H1 (cell line): Measurements from ENCODE around the gene RERG. TPM values are rescaled to one million over a fixed set of nuclear protein-coding genes. Genes with fewer than 3 reads are reported as not detected.

Experiments
- CTCF ChIA-PET: fragments of 300-600 bp; sonication (Branson Sonifier 250); formaldehyde crosslinking; loops from one replicate; lab custom pipeline; 2021; ENCODE audit not compliant: partially characterized antibody; lab: Charles Lee
- POLR2A ChIA-PET: fragments of 300-600 bp; sonication (Branson Sonifier 250); formaldehyde crosslinking; loops from one replicate; lab custom pipeline; 2021; ENCODE audit warnings: inconsistent platforms; ENCODE audit not compliant: partially characterized antibody; lab: Charles Lee
- DNase-seq, 2 experiments: peaks; one replicate each; pipeline versions ENCODE4 v3.0.0 to v3.0.0-alpha.2; 2010 to 2022; ENCODE audit warnings: low spot score in 2 of 2, low read depth in 1 of 2, mixed read lengths in 1 of 2
- FAIRE-seq: peaks from 2 replicates; lab custom pipeline; 2011; peaks lifted over from hg19 to GRCh38; lab: Jason Lieb, UNC
- H2AFZ ChIP-seq: 2 replicates; pipeline ENCODE4 v1.8.1; 2012; ENCODE audit warnings: low read length, inconsistent platforms
- H2AK5ac ChIP-seq: 2 replicates; pipeline ENCODE4 v1.6.1; 2013; ENCODE audit warnings: low read depth, low read length
- H2BK120ac ChIP-seq: replicated peaks from 2 replicates; pipeline ENCODE3; 2013; ENCODE audit warnings: low read depth, low read length, inconsistent platforms
- H2BK12ac ChIP-seq: 2 replicates; pipeline ENCODE4 v1.6.1; 2013; ENCODE audit warnings: low read depth, low read length
- H2BK15ac ChIP-seq: 2 replicates; pipeline ENCODE4 v1.6.1; 2013; ENCODE audit warnings: low read length
- H2BK20ac ChIP-seq: 2 replicates; pipeline ENCODE4 v1.6.1; 2013; ENCODE audit warnings: low read length
- H2BK5ac ChIP-seq: 2 replicates; pipeline ENCODE4 v1.6.1; 2013; ENCODE audit warnings: low read depth, low read length
- H3K14ac ChIP-seq: 2 replicates; pipeline ENCODE4 v1.6.1; 2013; ENCODE audit warnings: inconsistent platforms; ENCODE audit not compliant: insufficient read length
- H3K18ac ChIP-seq: 2 replicates; pipeline ENCODE4 v1.6.1; 2013; ENCODE audit warnings: low read length; ENCODE audit errors: extremely low read depth
- H3K23ac ChIP-seq: 2 replicates; pipeline ENCODE4 v1.6.1; 2013; ENCODE audit warnings: inconsistent platforms; ENCODE audit not compliant: insufficient read length
- H3K23me2 ChIP-seq: 2 replicates; pipeline ENCODE4 v1.6.1; 2013; ENCODE audit warnings: low read depth, low read length
- H3K27ac ChIP-seq: 2 replicates; pipeline ENCODE4 v1.6.1; 2011; ENCODE audit warnings: low read depth, low read length, inconsistent platforms
- H3K27me3 ChIP-seq, 4 experiments: replicated peaks in 1 of 4; 1 replicate in 1 of 4; 2 replicates in 3 of 4; pipeline versions ENCODE4 v1.6.1 to v1.8.1; 2011 to 2013; ENCODE audit warnings: low read length in 3 of 4, mild to moderate bottlenecking in 3 of 4, inconsistent platforms in 2 of 4, mixed read lengths in 2 of 4, moderate library complexity in 1 of 4; ENCODE audit not compliant: control insufficient read depth in 3 of 4, insufficient read depth in 3 of 4; ENCODE audit errors: extremely low read depth in 1 of 4
- H3K36me3 ChIP-seq, 4 experiments: 2 replicates each; pipeline versions ENCODE4 v1.6.1 to v1.8.1; 2011 to 2013; ENCODE audit warnings: mild to moderate bottlenecking in 4 of 4, low read length in 3 of 4, moderate library complexity in 2 of 4, control low read depth in 1 of 4, inconsistent platforms in 1 of 4; ENCODE audit not compliant: insufficient read depth in 4 of 4, control insufficient read depth in 2 of 4
- H3K4ac ChIP-seq: replicated peaks from 2 replicates; pipeline ENCODE3; 2013; ENCODE audit warnings: low read length, low read depth, mixed read lengths, inconsistent platforms; ENCODE audit not compliant: insufficient read length
- H3K4me1 ChIP-seq, 4 experiments: replicated peaks in 1 of 4; 1 replicate in 1 of 4; 2 replicates in 3 of 4; pipeline versions ENCODE4 v1.6.1 to v1.8.1; 2011 to 2013; ENCODE audit warnings: low read length in 3 of 4, inconsistent platforms in 2 of 4, mixed read lengths in 1 of 4; ENCODE audit not compliant: insufficient read depth in 4 of 4, control insufficient read depth in 3 of 4
- H3K4me2 ChIP-seq, 2 experiments: 2 replicates each; pipeline versions ENCODE4 v1.6.1 to v1.8.1; 2011 to 2013; ENCODE audit warnings: low read depth in 2 of 2, low read length in 2 of 2, control low read depth in 1 of 2, inconsistent platforms in 1 of 2, mild to moderate bottlenecking in 1 of 2; ENCODE audit not compliant: insufficient read depth in 1 of 2
- H3K4me3 ChIP-seq, 4 experiments: fragments of 200-600, 300-600 bp in 1 of 4; sonication (generic), shearing (Covaris generic), sonication (Bioruptor Twin) in 1 of 4; 2 replicates each; pipeline versions ENCODE4 v1.5.1 to v1.8.1; 2011 to 2016; ENCODE audit warnings: low read length in 4 of 4, low read depth in 3 of 4, control low read depth in 2 of 4, inconsistent platforms in 2 of 4, mild to moderate bottlenecking in 2 of 4, mixed read lengths in 1 of 4, moderate library complexity in 1 of 4; ENCODE audit not compliant: insufficient read depth in 2 of 4; ENCODE audit errors: extremely low read depth in 1 of 4
- H3K56ac ChIP-seq: replicated peaks from 2 replicates; pipeline ENCODE3; 2013; ENCODE audit warnings: low read depth, mild to moderate bottlenecking, mixed read lengths, low read length, inconsistent platforms; ENCODE audit not compliant: insufficient read length
- H3K79me1 ChIP-seq: 2 replicates; pipeline ENCODE4 v1.6.1; 2013; ENCODE audit warnings: low read depth, low read length, control low read depth
- H3K79me2 ChIP-seq, 2 experiments: 2 replicates each; pipeline versions ENCODE4 v1.6.1 to v1.8.1; 2012 to 2013; ENCODE audit warnings: low read length in 2 of 2, mild to moderate bottlenecking in 2 of 2, inconsistent platforms in 1 of 2; ENCODE audit not compliant: insufficient read depth in 2 of 2, control insufficient read depth in 1 of 2
- H3K9ac ChIP-seq, 4 experiments: replicated peaks in 1 of 4; 1 replicate in 1 of 4; 2 replicates in 3 of 4; pipeline versions ENCODE4 v1.6.1 to v1.8.1; 2011 to 2013; ENCODE audit warnings: low read depth in 3 of 4, low read length in 3 of 4, control low read depth in 2 of 4, mild to moderate bottlenecking in 2 of 4, moderate library complexity in 2 of 4, inconsistent platforms in 1 of 4; ENCODE audit errors: extremely low read depth in 1 of 4
- H3K9me3 ChIP-seq, 2 experiments: 2 replicates each; pipeline versions ENCODE4 v1.6.1 to v1.8.1; 2012 to 2013; ENCODE audit warnings: mild to moderate bottlenecking in 2 of 2, moderate library complexity in 2 of 2, control low read depth in 1 of 2, inconsistent platforms in 1 of 2, low read depth in 1 of 2, low read length in 1 of 2, mixed read lengths in 1 of 2; ENCODE audit not compliant: insufficient read depth in 2 of 2
- H4K20me1 ChIP-seq, 2 experiments: replicated peaks in 1 of 2; 2 replicates each; pipeline versions ENCODE3 to v1.8.1; 2011 to 2013; ENCODE audit warnings: inconsistent platforms in 2 of 2, low read length in 2 of 2, mild to moderate bottlenecking in 1 of 2; ENCODE audit not compliant: insufficient read depth in 2 of 2, control insufficient read depth in 1 of 2
- H4K5ac ChIP-seq: 2 replicates; pipeline ENCODE4 v1.6.1; 2013; ENCODE audit warnings: low read length, low read depth, mixed read lengths, inconsistent platforms; ENCODE audit not compliant: insufficient read length
- H4K8ac ChIP-seq: 2 replicates; pipeline ENCODE4 v1.8.0; 2013; ENCODE audit warnings: mild to moderate bottlenecking, moderate library complexity, low read length, inconsistent platforms; ENCODE audit not compliant: insufficient read depth; ENCODE audit errors: extremely low read depth
- H4K91ac ChIP-seq: replicated peaks from 2 replicates; pipeline ENCODE3; 2013; ENCODE audit warnings: low read length, mixed read lengths, inconsistent platforms; ENCODE audit not compliant: insufficient read length
- ASH2L ChIP-seq: fragments of 200-600, 300-600 bp; sonication (generic); IDR thresholded peaks from one replicate; pipeline ENCODE4 v1.7.1; 2017; ENCODE audit warnings: low read length
- CBX5 ChIP-seq: fragments of 300-800, 300-1000 bp; sonication (generic); IDR thresholded peaks from 2 replicates; pipeline ENCODE4 v1.7.1; 2016; ENCODE audit warnings: antibody characterized with exemption, low read length, low read depth
- CHD2 ChIP-seq: IDR thresholded peaks from 2 replicates; pipeline ENCODE4 v1.6.1; 2012; ENCODE audit warnings: low read length, improper control_type of control experiment
- CREB1 ChIP-seq: IDR thresholded peaks from 2 replicates; pipeline ENCODE4 v1.6.1; 2012; ENCODE audit warnings: inconsistent platforms
- EGR1 ChIP-seq: IDR thresholded peaks from 2 replicates; pipeline ENCODE4 v1.6.1; 2011; ENCODE audit warnings: low read depth, low read length, borderline replicate concordance
- EZH2 ChIP-seq: fragments of 200-600 bp; sonication (generic); IDR thresholded peaks from 2 replicates; pipeline ENCODE4 v1.7.1; 2012; ENCODE audit warnings: low read depth, mild to moderate bottlenecking, moderate library complexity, low read length, inconsistent platforms; ENCODE audit not compliant: severe bottlenecking
- GTF2F1 ChIP-seq: IDR thresholded peaks from 2 replicates; pipeline ENCODE4 v1.6.1; 2012; ENCODE audit warnings: low read depth, low read length, improper control_type of control experiment, borderline replicate concordance
- JUN ChIP-seq: IDR thresholded peaks from 2 replicates; pipeline ENCODE4 v1.6.1; 2011; ENCODE audit warnings: low read depth, mild to moderate bottlenecking, improper control_type of control experiment, low read length
- MAFK ChIP-seq: IDR thresholded peaks from 2 replicates; pipeline ENCODE4 v1.6.1; 2012; ENCODE audit warnings: low read depth, mild to moderate bottlenecking, improper control_type of control experiment, low read length
- POU5F1 ChIP-seq: IDR thresholded peaks from 2 replicates; pipeline ENCODE4 v1.6.1; 2011; ENCODE audit warnings: low read depth, mild to moderate bottlenecking, low read length, moderate library complexity
- RFX5 ChIP-seq: IDR thresholded peaks from 2 replicates; pipeline ENCODE4 v1.6.1; 2011; ENCODE audit warnings: low read depth, low read length, improper control_type of control experiment, borderline replicate concordance
- SAP30 ChIP-seq: fragments of 300-600 bp; sonication (generic); IDR thresholded peaks from 2 replicates; pipeline ENCODE4 v1.7.1; 2012; ENCODE audit warnings: low read length, moderate library complexity, mild to moderate bottlenecking, inconsistent platforms; ENCODE audit not compliant: insufficient read depth, insufficient replicate concordance
- TAF7 ChIP-seq: optimal IDR thresholded peaks from 2 replicates; pipeline ENCODE3; 2011; ENCODE audit warnings: low read depth, mild to moderate bottlenecking, inconsistent platforms, low read length, moderate library complexity, borderline replicate concordance
- TCF12 ChIP-seq: IDR thresholded peaks from 2 replicates; pipeline ENCODE4 v1.6.1; 2011; ENCODE audit warnings: low read depth, mild to moderate bottlenecking, low read length
- USF2 ChIP-seq: IDR thresholded peaks from 2 replicates; pipeline ENCODE4 v1.6.1; 2011; ENCODE audit warnings: low read length, improper control_type of control experiment
- WGBS, 2 experiments: shearing (Covaris generic) in 1 of 2; methylation state at CpG; one replicate each; pipeline versions ENCODE4 v1.1.6 to v1.1.7; 2013 to 2015; ENCODE audit warnings: low lambda C conversion rate in 2 of 2, mixed read lengths in 2 of 2, inconsistent platforms in 1 of 2, low coverage in 1 of 2, missing lambda C conversion rate in 1 of 2; ENCODE audit not compliant: insufficient replicate concordance in 2 of 2, insufficient coverage in 1 of 2, insufficient read length in 1 of 2; ENCODE audit errors: extremely low coverage in 1 of 2, missing lambda C conversion rate in 1 of 2; 5-methylcytosine and 5-hydroxymethylcytosine counted together
- polyA plus RNA-seq, 7 experiments: library from polyadenylated mRNA; depleted of rRNA in 3 of 7; stranded (reverse) in 5 of 7; unstranded in 2 of 7; fragments of >200 nt in 5 of 7; fragments of 200-250 nt in 2 of 7; gene quantifications; 1 replicate in 5 of 7; 2 replicates in 1 of 7; 4 replicates in 1 of 7; pipeline versions ENCODE4 v1.2.1 to v1.2.3, GENCODE V29; 2011 to 2013; ENCODE audit warnings: missing spikeins in 2 of 7, mixed read lengths in 2 of 7
- total RNA-seq: library from RNA; stranded (reverse); fragmentation: NEBNext Ultra II Directional; extraction: Animal tissue kit (Norgen Biotek cat#: 25700); gene quantifications from 2 replicates; pipeline ENCODE4 v1.2.1, GENCODE V29; 2021

The RERG gene
- total and polyA plus RNA-seq, 2 of the 8 experiments (the other 6 are each of a cell fraction or from before 2014, with no cell fraction given), result 0.12 to 0.86 TPM

- FAIRE-seq, result no peak
- no peak overlapping the region for H3K56ac ChIP-seq
- no peak overlapping the region for H4K8ac ChIP-seq
- H3K23ac ChIP-seq, result no peak overlapping the region
- H2AK5ac ChIP-seq, result no peak overlapping the region
- H2AFZ ChIP-seq, result no peak overlapping the region
- H3K4ac ChIP-seq, result no peak overlapping the region
- no peaks in the 10 kb centered on the region for H3K36me3 ChIP-seq
- no peak overlapping the region for H3K9ac ChIP-seq
- H3K27ac ChIP-seq, result no peak overlapping the region
- no peak overlapping the region for H3K14ac ChIP-seq
- no peak overlapping the region for H2BK20ac ChIP-seq
- H2BK120ac ChIP-seq, result no peak overlapping the region
- ChIA-PET POLR2A (no interaction called here), CTCF (no interaction called here)
- H3K79me2 ChIP-seq, result no peaks in the 10 kb centered on the region
- no peak overlapping the region for H4K91ac ChIP-seq
- H3K18ac ChIP-seq, result no peak overlapping the region
- no peak overlapping the region for H2BK5ac ChIP-seq
- no peak overlapping the region for H4K5ac ChIP-seq
- no peaks in the 10 kb centered on the region for H3K4me1 ChIP-seq
- no peaks in the 10 kb centered on the region for H4K20me1 ChIP-seq
- no peak overlapping the region for H3K4me3 ChIP-seq
- no peak for DNase-seq
- no peak overlapping the region for H2BK12ac ChIP-seq
- H3K9me3 ChIP-seq, result no peaks in the 10 kb centered on the region
- no peak overlapping the region for H3K4me2 ChIP-seq
- 97 to 100% methylated on average over 2 of the region's 2 CpGs for WGBS, 2 experiments
- no peak overlapping the region for H2BK15ac ChIP-seq
- no peaks in the 10 kb centered on the region for H3K23me2 ChIP-seq
- no peaks in the 10 kb centered on the region for H3K27me3 ChIP-seq
- H3K79me1 ChIP-seq, result no peaks in the 10 kb centered on the region
- TF ChIP-seq POU5F1 (no peak), CHD2 (no peak), MAFK (no peak), USF2 (no peak), TCF12 (no peak), SAP30 (no peak), CBX5 (no peak), EZH2 (no peak), CREB1 (no peak), EGR1 (no peak), GTF2F1 (no peak), JUN (no peak), TAF7 (no peak), ASH2L (no peak), RFX5 (no peak)
Measured at GRCh38 chr12:15200641-15201040, 20.6 kb downstream of the RERG start.
